ENCODE results near the gene PPARGC1A. TPM values are rescaled to one million over a fixed set of nuclear protein-coding genes. Genes with fewer than 3 reads are reported as not detected.

PPARGC1A gene
- total and polyA plus RNA-seq, 2 experiments from 2014 or later = 0.76 to 3.3 TPM

GRCh38 chr4:23900636-23901035, 10.8 kb upstream of the PPARGC1A start (continued):
- no peak for TF ChIP-seq CTCF (conservative IDR thresholded peaks at IDR 0.05; ENCODE audit: low read depth in 2 of 2)

- no peak overlapping the region for H2AFZ ChIP-seq
- no peaks in the 10 kb centered on the region for H4K20me1 ChIP-seq (replicated peaks; ENCODE audit: insufficient read depth)
- no peaks in the 10 kb centered on the region for H3F3A ChIP-seq (replicated peaks; ENCODE audit: low read depth)
- H3K27ac ChIP-seq (ENCODE audit: low read depth) = no peak overlapping the region
- H3K4me3 ChIP-seq = no peak overlapping the region
- H3K79me2 ChIP-seq (replicated peaks; ENCODE audit: insufficient read depth) = no peaks in the 10 kb centered on the region
- no peaks in the 10 kb centered on the region for H3K36me3 ChIP-seq (ENCODE audit: insufficient read depth)
- Mint-ChIP-seq H3K27me3 (ENCODE audit: insufficient read depth, low read depth, poor library complexity) (no peaks in the 10 kb centered on the region), H3K4me1 (no peaks in the 10 kb centered on the region), H3K9me3 (no peaks in the 10 kb centered on the region), H3K27ac (no peak overlapping the region), H3K36me3 (ENCODE audit: low read depth) (no peaks in the 10 kb centered on the region), H3K4me3 (no peak overlapping the region)
- no peaks in the 10 kb centered on the region for H3K9me2 ChIP-seq (ENCODE audit: insufficient read depth)
- H3K4me1 ChIP-seq (ENCODE audit: insufficient read depth) = no peaks in the 10 kb centered on the region
- H3K4me2 ChIP-seq = no peak overlapping the region
- no peak for DNase-seq (ENCODE audit: low spot score)
- ATAC-seq = no peak
- no peaks in the 10 kb centered on the region for H3K27me3 ChIP-seq (ENCODE audit: insufficient read depth)
- no peak for TF ChIP-seq EZH2phosphoT487 (IDR thresholded peaks at IDR 0.05; ENCODE audit: unreplicated experiment)
- no peak for TF ChIP-seq CTCF (conservative IDR thresholded peaks at IDR 0.05; ENCODE audit: low read depth in 2 of 2)
- TF ChIP-seq STAT1 (IDR thresholded peaks at IDR 0.05; ENCODE audit: unreplicated experiment) = no peak
- no peak for TF ChIP-seq POLR2AphosphoS5 (IDR thresholded peaks at IDR 0.05; ENCODE audit: low read depth)
- TF ChIP-seq JUNB (IDR thresholded peaks at IDR 0.05; ENCODE audit: unreplicated experiment) = no peak
- no peak for TF ChIP-seq ZNF331 (CRISPR knock-in tag; IDR thresholded peaks at IDR 0.05; ENCODE audit: low read depth)
- no peak for TF ChIP-seq ZNF114 (CRISPR knock-in tag; IDR thresholded peaks at IDR 0.05)
- TF ChIP-seq ETS1 (IDR thresholded peaks at IDR 0.05) = no peak
- TF ChIP-seq EZH2 (IDR thresholded peaks at IDR 0.05; ENCODE audit: low read depth, unreplicated experiment) = no peak
- no peak for TF ChIP-seq ZNF462 (CRISPR knock-in tag; IDR thresholded peaks at IDR 0.05)
- TF ChIP-seq REST (IDR thresholded peaks at IDR 0.05; ENCODE audit: unreplicated experiment) = no peak
These were observed 9.7 kb upstream of the PPARGC1A start for GRCh38 chr4:23899565-23899964.
